GF-D8 (cell line): ENCODE results near the gene PLVAP.

Experiments
- DNase-seq: peaks from one replicate; lab custom pipeline; 2025; lab: John Stamatoyannopoulos, UW

Gene PLVAP

DNA sequence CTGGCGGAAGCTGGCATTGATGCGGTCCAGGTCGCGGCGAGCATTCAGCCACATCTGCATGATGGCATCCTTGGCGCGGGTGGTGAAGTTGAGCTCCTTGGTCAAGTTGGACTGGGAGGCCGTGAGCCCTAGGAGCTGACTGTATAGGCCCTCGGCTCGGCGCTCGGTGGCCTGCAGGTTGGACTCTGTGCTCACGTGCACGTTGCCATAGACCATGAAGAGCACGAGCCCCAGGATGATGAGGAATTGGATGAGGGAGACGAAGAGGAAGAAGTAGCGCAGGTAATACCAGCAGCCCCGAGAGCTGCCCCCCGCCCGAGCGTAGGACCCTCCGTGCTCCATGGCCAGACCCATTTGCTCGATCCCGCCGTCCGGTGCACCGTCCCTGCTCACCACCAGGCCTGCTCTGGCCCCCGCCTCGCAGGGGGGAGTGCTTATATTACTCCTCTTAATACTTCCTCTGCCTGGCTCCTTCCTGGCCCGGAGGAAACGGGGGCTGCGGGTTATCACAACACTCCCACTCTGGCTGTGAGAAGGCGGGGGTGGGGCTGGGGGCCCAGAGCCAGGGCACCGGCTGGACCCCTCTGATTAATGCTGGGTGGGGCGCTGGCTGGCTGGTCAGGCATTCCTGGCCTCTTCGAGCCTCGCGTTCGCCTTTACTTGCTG lies at the start of gene PLVAP:
Gene PLVAP, minus strand, starts transcription at position 408 of the 666 bp plus-strand sequence. Its CDS starts 54 bp downstream, at position 354.
- DNase-seq = no peak

DNA sequence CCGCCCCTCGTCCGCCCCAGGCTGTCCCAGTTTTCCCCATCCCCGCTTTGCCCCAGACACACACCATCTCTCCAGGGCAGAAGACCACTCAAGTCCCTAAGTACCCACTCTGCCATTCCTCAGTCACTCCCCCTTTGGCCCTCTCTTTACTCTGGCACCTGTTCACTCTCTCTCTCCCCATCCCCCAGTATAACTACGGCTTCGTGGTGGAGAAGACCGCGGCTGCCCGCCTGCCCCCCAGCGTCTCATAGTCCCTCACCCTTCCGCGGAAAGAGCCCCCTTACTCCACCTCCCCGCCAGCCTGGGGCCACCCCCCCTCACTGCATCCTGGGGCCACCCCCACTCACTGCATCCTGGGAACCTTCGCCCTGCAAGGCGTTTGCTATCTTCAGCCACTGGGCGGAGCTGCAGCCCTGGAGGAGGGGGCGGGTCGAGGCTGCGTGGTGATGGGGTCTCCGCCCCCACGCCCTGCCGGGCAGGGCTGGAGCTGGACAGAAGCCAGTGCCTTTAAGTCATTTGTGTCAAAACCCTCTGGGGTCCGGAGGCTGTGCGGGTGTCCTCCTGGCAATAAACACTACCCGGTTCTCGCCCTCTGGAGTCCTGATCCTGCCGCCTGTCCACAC lies 47.7 kb upstream of the PLVAP start:
- no peak for DNase-seq

GRCh38 chr19:17423429-17424208 lies 46.5 kb upstream of the PLVAP start:
- no peak for DNase-seq

DNA sequence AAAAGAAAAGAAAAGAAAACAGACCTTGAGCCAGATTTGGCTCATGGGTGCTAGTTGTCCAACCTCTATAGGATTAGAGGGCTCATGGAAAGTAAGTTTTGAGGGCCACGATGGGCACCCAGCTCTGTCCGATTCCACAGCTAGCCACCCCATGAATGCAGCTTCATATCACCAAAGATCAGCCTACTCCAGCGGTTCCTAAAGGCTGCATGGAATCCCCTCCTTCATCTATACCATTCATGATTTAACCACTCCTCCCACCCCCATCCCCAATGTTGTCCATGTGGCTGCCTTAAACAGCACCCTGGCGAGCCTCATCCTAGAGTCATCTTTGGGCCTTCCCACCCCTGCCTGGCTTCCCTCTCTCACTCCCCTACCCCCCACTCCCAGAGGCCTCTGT lies 44.8 kb upstream of the PLVAP start:
- no peak for DNase-seq

GRCh38 chr19:17420475-17420924 lies 43.4 kb upstream of the PLVAP start:
- no peak for DNase-seq

GRCh38 chr19:17419621-17420474 lies 42.7 kb upstream of the PLVAP start, which contains the start of gene MVB12A:
MVB12A (plus strand) TSS chr19:17420047; CDS start chr19:17420136, 89 bp downstream.
- peak; percentile 96 for DNase-seq

DNA sequence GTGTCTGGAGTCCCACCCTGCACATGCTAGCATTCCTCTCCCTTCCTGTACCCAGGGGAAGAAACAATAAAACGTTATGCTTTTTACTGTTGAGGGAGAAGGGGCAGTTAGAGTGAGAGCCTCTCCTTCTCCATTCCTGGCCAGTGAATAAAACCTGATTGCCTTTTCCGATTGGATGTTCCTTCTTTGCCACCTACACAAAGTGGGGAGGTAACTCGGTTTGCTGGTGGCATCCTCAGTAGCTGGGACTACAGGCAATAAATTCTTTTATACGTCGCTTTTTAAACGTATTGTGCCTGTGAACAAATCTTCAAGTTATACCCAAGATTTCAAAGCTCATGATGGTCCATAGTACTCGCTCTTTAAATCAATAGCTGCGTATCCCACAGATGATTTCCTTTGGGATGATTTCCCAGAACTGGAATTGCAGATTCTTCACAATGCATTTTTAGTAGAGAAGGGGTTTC lies 42.0 kb upstream of the PLVAP start:
- no peak for DNase-seq

DNA sequence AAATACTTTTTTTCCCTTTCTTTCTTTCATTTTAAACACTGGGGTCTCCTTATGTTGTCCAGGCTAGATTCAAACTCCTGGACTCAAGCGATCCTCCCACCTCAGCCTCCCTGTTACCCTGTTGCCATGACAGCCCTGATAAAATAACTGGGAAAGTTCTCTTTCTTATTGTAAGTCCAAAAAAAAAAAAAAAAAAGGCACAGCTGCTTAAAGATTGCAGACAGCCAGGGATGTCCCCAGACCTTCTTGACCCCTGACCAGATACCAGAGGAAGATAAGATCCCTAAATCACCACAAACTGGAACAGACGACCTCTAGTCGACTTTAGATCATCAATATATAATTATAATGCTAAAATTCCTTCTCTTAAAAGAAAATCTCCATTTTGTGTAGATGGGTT lies 41.6 kb upstream of the PLVAP start:
- peak; percentile 21 for DNase-seq

DNA sequence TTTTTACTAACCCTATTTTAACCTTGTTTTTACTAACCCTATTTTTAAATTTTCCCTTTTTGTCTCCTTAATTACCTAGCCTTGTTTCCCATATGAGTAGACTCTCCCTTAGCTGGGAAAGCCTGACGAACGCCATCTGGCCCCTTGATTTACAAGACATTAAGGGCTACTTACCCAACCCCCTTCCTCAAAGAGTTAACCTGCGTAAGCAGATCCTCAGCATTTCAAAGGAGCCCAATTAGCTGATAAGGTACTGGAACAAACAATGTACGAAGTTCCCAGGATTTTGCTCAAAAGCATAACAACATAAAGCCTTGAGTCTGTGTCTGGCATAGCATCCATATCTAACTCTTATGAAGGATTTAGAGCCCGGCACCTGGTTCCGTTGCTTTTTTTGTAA lies 38.0 kb upstream of the PLVAP start:
- DNase-seq = no peak

GRCh38 chr19:17414097-17414496 lies 37.0 kb upstream of the PLVAP start:
- DNase-seq = no peak

DNA sequence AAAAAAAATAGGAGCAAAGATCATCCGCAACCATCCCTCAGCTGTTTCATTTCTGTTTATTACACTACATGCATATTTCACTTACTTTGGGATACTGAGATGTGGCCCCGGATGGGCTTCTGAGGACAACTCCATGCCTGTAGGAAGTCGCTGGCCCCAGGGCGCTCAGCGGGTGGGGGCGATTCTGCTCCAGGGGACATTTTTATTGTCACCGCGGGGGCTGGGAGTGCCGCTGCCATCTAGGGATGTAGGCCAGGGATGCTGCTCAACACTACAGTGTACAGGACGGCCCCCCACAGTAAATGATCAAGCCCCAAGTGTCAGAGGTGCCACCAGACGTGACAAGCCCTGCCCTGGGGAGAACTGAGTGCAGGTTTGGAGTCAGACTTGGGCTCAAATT lies 34.7 kb upstream of the PLVAP start:
- no peak for DNase-seq

GRCh38 chr19:17409990-17410389 lies 32.8 kb upstream of the PLVAP start:
- DNase-seq = no peak

DNA sequence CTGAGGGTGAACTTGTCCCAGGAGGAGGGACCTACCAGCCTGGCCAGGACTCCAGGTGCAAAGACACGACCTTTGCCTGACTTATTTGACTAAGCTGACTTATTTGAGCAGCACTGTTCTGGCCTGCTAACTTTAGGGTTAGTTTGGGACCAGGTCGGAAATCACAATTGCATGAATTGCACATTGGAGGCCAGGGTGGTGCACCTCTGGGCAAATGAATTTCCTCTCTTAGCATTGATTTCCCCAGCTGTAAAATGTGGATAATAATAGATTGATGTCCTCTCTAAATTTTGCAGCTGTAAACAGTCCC lies 29.7 kb upstream of the PLVAP start:
- no peak for DNase-seq

- peak; percentile 62 for DNase-seq
Measured at GRCh38 chr19:17406046-17406886, 29.1 kb upstream of the PLVAP start.

GRCh38 chr19:17405250-17406045 lies 28.3 kb upstream of the PLVAP start, which contains the start of gene BST2:
BST2 (minus strand) TSS chr19:17405630; CDS start chr19:17405575, 55 bp downstream.
- DNase-seq = peak; percentile 94

GRCh38 chr19:17404621-17405249 lies 27.6 kb upstream of the PLVAP start:
- no peak for DNase-seq

DNA sequence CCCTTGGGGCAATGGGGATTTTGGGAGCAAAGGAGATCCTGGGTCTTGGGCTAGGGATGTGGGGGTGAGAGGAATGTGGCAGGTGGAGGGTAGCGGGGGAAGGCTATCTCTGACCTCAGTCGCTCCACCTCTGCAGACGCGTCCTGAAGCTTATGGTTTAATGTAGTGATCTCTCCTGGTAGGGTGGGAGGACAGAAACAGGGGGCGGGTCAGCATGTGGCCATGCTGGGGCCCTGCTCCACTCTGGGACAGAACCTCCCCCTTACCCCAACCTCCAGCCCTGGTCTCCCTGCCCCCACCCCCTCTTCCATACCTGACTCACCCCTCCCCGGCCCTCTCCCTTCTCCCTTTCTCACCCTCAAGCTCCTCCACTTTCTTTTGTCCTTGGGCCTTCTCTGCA lies 26.9 kb upstream of the PLVAP start:
- no peak for DNase-seq

GRCh38 chr19:17402982-17403855 lies 26.1 kb upstream of the PLVAP start:
- DNase-seq = no peak

- no peak for DNase-seq
Measured at GRCh38 chr19:17401628-17402027, 24.5 kb upstream of the PLVAP start.
